HG03432 (cell line): ENCODE measurements around the gene RGS11.

Experiments used
- ATAC-seq: cut with Tn5 transposase; IDR thresholded peaks from one replicate; pipeline ENCODE4 v1.9.1; 2021; ENCODE audit warnings: mild to moderate bottlenecking, moderate library complexity; ENCODE audit not compliant: unreplicated experiment

Gene RGS11

DNA sequence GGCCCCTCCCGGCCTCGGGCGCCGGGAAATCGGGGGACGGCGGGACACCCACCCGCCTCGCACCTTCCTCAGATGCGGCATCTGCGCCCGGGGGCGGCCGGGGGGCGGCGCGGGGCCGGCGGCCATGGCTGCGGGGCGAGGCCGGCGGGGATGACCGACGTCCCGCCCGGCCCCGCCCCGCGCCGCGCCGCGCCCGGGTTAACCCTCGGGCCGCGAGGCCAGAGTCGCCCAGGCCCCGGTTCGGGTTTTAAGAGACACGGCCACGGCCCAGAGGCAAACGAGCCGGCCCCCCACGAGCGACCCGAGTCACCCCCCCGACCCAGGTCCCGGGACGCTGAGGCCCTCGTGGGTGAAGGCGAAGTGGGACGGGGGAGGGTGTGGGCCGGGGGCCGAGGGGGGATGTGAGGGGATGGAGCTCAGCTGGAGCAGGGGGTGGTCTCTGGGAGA is at the start of gene RGS11:
TSS of gene RGS11 (minus strand) at position 159 of the 447 bp plus-strand sequence. CDS start at position 126, 33 bp downstream.
- ATAC-seq: no peak

GRCh38 chr16:324451-325334 is 48.9 kb upstream of the RGS11 start:
- ATAC-seq: peak; percentile 51

DNA sequence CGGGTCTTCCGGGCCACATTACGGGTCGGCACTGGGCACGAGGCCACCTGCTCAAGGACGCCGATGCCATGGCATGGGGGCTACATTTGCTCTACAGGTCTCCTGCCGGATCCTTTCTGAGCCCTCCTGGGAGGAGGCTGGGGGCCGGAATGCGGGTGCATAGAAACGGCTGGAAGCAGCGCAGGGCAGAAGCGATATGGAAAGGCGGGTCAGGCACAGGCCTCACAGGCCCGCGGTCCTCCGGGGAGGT is 48.4 kb upstream of the RGS11 start:
- ATAC-seq: no peak

GRCh38 chr16:322476-323143 is 46.9 kb upstream of the RGS11 start:
- no peak for ATAC-seq

GRCh38 chr16:321532-321931 is 45.8 kb upstream of the RGS11 start:
- no peak for ATAC-seq

DNA sequence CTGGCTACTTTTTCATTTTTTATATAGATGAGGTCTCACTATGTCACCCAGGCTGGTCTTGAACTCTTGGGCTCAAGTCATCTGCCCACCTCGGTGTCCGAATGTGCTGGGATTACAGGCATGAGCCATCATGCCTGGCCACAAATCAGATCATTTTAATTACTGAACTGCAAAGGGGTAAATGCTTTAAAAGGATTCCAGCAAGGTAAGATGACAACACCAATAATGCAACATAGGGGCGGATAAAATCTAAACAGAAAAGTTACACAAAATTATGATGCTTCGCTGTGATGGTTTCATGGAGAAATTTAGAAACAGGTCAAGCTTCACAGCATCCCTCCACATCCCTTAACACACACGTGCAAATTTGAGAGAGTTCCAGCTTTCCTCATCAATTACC is 44.5 kb upstream of the RGS11 start:
- no peak for ATAC-seq

DNA sequence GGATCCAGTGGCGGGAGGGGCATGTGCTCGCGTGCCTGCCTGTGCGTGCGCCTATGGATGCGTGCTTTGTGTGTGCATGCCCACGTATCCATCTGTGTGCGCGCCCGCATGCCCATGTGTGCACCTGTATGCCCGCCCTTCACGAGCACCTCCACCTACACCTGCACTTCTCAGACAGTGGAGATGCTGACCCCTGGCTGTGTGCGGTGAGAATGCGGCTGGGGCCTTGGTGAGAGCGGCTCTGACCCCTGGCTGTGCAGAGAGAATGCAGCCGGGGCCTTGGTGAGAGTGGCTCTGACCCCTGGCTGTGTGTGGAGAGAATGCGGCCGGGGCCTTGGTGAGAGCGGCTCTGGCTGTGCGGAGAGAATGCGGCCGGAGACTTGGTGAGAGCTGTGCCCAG is 42.9 kb upstream of the RGS11 start:
- no peak for ATAC-seq

DNA sequence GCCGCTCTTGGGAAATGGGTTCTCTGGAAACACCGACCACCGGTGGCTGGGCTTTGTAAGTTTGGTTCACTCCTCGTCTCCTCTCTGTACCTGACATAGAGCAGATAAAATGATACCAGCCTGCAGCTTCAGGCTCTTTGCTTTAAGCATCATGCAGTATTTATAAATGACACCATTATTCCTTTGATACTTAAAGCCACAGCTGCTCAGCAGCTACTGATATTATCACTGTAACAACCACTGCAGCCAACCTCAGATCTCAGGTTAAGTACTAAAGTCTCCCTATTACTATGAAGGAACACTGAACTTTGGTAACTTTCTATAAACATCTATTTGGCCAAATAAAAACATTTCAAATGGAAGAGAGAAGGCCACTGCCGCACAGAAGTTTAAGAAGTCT is 41.8 kb upstream of the RGS11 start:
- ATAC-seq: no peak

DNA sequence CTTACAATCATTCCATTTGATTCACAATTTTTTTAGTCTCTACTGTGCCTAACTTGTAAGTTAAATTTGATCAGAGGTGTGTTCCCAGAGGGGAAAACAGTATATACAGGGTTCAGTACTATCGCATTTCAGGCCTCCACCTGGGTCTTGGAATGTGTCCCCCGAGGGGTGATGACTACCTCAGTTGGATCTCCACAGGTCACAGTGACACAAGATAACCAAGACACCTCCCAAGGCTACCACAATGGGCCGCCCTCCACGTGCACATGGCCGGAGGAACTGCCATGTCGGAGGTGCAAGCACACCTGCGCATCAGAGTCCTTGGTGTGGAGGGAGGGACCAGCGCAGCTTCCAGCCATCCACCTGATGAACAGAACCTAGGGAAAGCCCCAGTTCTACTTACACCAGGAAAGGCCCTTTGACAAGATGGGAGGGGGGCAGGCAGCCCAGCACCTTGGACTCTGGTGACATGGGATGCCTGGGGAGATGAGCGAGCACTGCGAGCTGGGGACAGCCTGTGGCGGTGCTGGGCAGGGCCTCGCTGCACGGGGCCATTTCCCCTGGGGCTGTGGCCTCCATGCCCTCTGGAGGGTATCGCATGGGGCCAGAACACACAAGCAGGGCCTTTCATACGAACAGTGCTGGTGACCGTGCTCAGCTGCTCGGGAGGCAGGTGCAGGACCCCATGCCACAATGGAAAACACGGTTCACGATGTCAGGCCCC is 41.2 kb upstream of the RGS11 start:
- ATAC-seq: no peak

DNA sequence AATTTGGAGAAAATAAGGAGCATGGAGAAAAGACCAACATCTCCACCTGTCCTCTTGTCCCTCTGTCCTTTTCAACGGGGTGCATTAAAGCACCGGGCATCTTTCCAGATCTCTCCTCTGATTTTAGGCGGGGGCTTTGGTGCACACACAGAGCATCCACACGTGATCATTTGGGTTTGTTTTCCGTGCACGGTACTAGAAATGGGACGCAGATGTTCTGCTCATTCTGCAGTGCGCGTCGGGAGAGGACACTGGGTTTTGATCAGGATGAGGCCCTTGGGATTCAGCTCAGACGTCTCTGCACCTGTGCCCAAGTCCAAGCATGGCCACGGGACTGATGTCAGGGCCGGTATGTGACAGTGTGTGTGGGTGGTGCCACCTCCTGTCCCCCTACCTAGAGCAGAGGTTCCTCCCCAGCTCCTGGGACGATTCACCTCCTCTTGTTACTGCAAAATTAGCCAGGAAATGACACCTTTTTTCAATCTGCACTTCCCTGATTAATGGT is 39.1 kb upstream of the RGS11 start:
- no peak for ATAC-seq

DNA sequence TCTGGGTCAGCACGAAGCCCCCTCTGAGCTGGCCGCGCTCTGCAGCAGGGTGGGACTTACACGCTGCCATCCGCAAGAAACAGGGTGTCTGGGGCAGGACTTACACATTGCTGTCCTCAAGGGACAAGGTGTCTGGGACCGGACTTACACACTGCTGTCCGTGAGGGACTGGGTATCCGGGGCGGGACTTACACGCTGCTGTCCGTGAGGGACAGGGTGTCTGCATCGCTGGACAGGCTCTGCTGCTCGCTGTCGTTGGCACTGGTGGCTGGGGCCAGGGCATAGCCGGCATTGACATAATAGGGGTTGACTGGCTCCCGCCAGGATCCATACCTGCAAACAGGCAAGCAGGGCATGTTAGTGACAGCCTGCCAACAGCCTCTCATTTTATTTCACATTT is 38.6 kb upstream of the RGS11 start:
- no peak for ATAC-seq

GRCh38 chr16:311725-312124 is 36.0 kb upstream of the RGS11 start:
- no peak for ATAC-seq

DNA sequence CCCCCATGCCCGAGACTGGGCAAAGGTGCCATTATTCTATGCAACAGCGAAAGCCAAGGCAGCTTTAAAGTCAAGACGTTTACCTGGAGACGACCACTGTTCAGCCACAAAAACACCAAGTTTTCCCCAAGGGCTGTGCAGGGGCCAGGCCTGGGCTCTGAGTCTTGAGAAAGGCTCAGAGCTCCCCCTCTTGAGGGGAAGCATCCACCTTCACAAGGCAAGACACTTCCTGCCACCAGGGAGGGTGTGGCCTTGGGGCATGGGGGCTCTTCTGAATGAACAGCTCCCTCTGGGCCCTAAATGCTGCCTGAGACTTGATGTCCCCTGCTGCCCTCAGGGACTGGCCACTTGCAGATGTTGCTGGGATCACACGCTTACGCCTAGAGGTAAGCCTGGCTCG is 33.7 kb upstream of the RGS11 start:
- no peak for ATAC-seq

- ATAC-seq: no peak
Measured at GRCh38 chr16:307691-308312, 32.1 kb upstream of the RGS11 start.

DNA sequence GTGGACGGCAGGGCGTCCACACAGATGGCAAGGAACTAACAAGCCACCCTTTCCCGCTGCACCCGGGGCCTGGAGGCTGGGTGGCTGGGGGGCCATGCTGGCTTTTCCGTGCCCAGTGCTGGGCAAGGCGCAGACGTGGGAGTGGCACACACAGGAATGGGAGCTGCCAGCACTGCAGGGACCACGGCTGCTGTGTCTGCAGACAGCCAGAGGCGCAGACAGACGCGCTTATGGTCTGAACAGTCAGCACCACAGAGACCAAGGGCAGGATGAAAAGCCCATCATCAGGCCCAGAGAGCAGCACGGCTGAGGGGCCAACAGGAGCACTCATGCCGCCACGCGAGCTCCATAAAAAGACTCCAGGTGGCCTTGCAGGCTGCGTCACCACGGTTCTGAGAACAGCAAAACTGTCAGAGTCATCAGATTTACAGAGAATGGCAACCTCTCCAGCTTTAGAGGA is 31.2 kb upstream of the RGS11 start:
- no peak for ATAC-seq

DNA sequence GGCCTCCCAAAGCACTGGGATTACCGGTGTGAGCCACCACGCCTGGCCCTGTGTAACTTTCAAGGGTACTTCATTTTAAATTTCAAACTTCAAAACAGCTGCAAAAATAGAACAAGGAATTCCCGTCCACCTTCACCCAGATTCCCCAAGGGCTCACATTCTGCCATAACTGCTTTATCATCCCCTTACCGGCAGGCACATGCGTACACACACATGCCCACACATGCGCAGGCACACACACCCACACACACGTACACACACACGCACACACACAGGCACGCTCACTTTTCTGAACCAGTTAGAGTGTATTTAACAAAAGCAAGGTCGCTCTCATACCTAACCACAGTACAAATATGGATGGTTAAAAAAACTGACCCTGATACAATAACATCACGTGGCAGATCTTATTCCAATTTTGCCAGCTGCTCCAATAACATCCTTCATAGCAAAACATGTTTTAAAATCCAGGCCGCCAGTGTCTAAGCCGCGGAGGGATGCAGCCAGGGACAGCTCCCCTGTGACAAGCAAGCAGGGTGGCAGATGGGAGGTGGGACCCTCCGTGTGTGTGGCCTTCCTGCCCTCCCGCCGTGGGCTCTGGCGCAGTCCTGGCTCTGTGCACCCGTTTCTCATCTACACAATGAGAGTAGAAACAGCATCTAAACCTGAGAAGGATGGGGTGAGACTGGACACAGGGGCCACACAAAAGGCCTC is 30.3 kb upstream of the RGS11 start:
- no peak for ATAC-seq

GRCh38 chr16:303760-304505 is 28.2 kb upstream of the RGS11 start:
- no peak for ATAC-seq

- no peak for ATAC-seq
Measured at GRCh38 chr16:301950-302349, 26.2 kb upstream of the RGS11 start.

- no peak for ATAC-seq
Measured at GRCh38 chr16:301235-301634, 25.5 kb upstream of the RGS11 start.

DNA sequence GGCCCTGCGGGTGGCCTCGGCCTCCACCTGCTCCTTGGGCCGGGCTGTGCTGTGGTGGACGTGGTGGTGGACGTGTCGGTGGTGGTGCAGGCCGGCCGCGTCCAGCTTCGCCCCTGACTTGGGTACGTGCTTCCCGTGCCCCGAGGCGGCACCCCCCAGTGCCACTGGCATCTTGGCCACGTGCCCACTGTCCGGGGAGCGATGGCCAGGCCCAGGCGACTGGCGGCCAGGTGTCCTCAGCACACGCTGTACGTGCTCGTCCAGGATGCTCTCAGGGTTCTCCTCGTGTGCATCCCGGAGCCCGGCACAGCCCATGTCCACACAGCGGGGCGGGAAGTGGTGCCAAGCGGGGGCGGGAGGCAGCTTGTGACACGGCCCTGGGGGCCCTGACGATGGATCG is 22.1 kb upstream of the RGS11 start:
- ATAC-seq: no peak
